ENCODE measurements around the gene EXOC6B.
"Not testable (repeated sequence)": the region's sequence is repeated elsewhere in the genome, so short reads cannot be mapped to it uniquely, and the experiment has no call there.

Gene EXOC6B

GRCh38 chr2:72661985-72662384 lies 163.8 kb downstream of the EXOC6B start:
- Histone ChIP-seq H4K20me1 (ENCODE audit: insufficient read depth, low read length) (no peaks in the 10 kb centered on the region), H2AFZ (ENCODE audit: low read length) (no peak overlapping the region), H3K9me2 (replicated peaks; ENCODE audit: insufficient read depth, low read length) (no peaks in the 10 kb centered on the region)

GRCh38 chr2:72649810-72650209 lies 176.0 kb downstream of the EXOC6B start:
- no peaks in the 10 kb centered on the region for H3K9me3 ChIP-seq (replicated peaks; ENCODE audit: insufficient read depth, low read length)
- H3K9ac ChIP-seq (ENCODE audit: low read length): no peak overlapping the region
- no peak overlapping the region for H2AFZ ChIP-seq (ENCODE audit: low read length)
- no peaks in the 10 kb centered on the region for H3K9me2 ChIP-seq (replicated peaks; ENCODE audit: insufficient read depth, low read length)
- H3K4me3 ChIP-seq (ENCODE audit: low read length): no peak overlapping the region
- H3K36me3 ChIP-seq (replicated peaks; ENCODE audit: insufficient read depth, low read length): no peaks in the 10 kb centered on the region
- no peaks in the 10 kb centered on the region for H3F3A ChIP-seq (ENCODE audit: insufficient read depth, low read length)
- TF ChIP-seq CTCF (IDR thresholded peaks at IDR 0.05; ENCODE audit: low read length) (no peak), EZH2phosphoT487 (IDR thresholded peaks at IDR 0.05; ENCODE audit: low read length) (no peak), EZH2 (optimal IDR thresholded peaks at IDR 0.05; ENCODE audit: low read depth, low read length) (no peak)
- H3K27ac ChIP-seq (ENCODE audit: low read length): no peak overlapping the region
- H3K4me2 ChIP-seq (ENCODE audit: low read depth, low read length): no peak overlapping the region
- no peaks in the 10 kb centered on the region for H3K4me1 ChIP-seq (ENCODE audit: low read length)
- H3K79me2 ChIP-seq (ENCODE audit: low read length): no peaks in the 10 kb centered on the region
- H4K20me1 ChIP-seq (ENCODE audit: insufficient read depth, low read length): no peaks in the 10 kb centered on the region
- no peak for DNase-seq
- H3K27me3 ChIP-seq (replicated peaks; ENCODE audit: insufficient read depth, low read length): no peaks in the 10 kb centered on the region

More at GRCh38 chr2:72661985-72662384, 163.8 kb downstream of the EXOC6B start:
- no peak for TF ChIP-seq CTCF (IDR thresholded peaks at IDR 0.05; ENCODE audit: low read length)
- TF ChIP-seq EZH2 (optimal IDR thresholded peaks at IDR 0.05; ENCODE audit: low read depth, low read length): no peak
- TF ChIP-seq EZH2phosphoT487 (IDR thresholded peaks at IDR 0.05; ENCODE audit: low read length): no peak
- DNase-seq: no peak
- H3F3A ChIP-seq (ENCODE audit: insufficient read depth, low read length): no peaks in the 10 kb centered on the region
- no peak overlapping the region for H3K4me3 ChIP-seq (ENCODE audit: low read length)
- 0 out of 2 replicates have a peak, but pooled peaks cover 3% of the 10 kb centered on the region for H3K4me1 ChIP-seq (ENCODE audit: low read length)
- H3K9me3 ChIP-seq (replicated peaks; ENCODE audit: insufficient read depth, low read length): no peaks in the 10 kb centered on the region
- H3K9ac ChIP-seq (ENCODE audit: low read length): no peak overlapping the region
- H3K27ac ChIP-seq (ENCODE audit: low read length): no peak overlapping the region
- no peaks in the 10 kb centered on the region for H3K27me3 ChIP-seq (replicated peaks; ENCODE audit: insufficient read depth, low read length)
- no peaks in the 10 kb centered on the region for H3K79me2 ChIP-seq (ENCODE audit: low read length)
- H3K4me2 ChIP-seq (ENCODE audit: low read depth, low read length): no peak overlapping the region
- no peaks in the 10 kb centered on the region for H3K36me3 ChIP-seq (replicated peaks; ENCODE audit: insufficient read depth, low read length)

- H3K4me3 ChIP-seq (ENCODE audit: low read length); H3K79me2 ChIP-seq (ENCODE audit: low read length); H3K36me3 ChIP-seq (replicated peaks; ENCODE audit: insufficient read depth, low read length); DNase-seq; H3K4me1 ChIP-seq (ENCODE audit: low read length); H3K9me2 ChIP-seq (replicated peaks; ENCODE audit: insufficient read depth, low read length); H2AFZ ChIP-seq (ENCODE audit: low read length); H4K20me1 ChIP-seq (ENCODE audit: insufficient read depth, low read length); H3K4me2 ChIP-seq (ENCODE audit: low read depth, low read length); H3K9me3 ChIP-seq (replicated peaks; ENCODE audit: insufficient read depth, low read length); H3F3A ChIP-seq (ENCODE audit: insufficient read depth, low read length); H3K27me3 ChIP-seq (replicated peaks; ENCODE audit: insufficient read depth, low read length); H3K9ac ChIP-seq (ENCODE audit: low read length); H3K27ac ChIP-seq (ENCODE audit: low read length): not testable (repeated sequence)
These were observed 184.6 kb downstream of the EXOC6B start for GRCh38 chr2:72641221-72641620.

- H3K36me3 ChIP-seq (replicated peaks; ENCODE audit: insufficient read depth, low read length): no peaks in the 10 kb centered on the region
- no peaks in the 10 kb centered on the region for H3K9me2 ChIP-seq (replicated peaks; ENCODE audit: insufficient read depth, low read length)
- H3F3A ChIP-seq (ENCODE audit: insufficient read depth, low read length): no peaks in the 10 kb centered on the region
- no peak overlapping the region for H3K27ac ChIP-seq (ENCODE audit: low read length)
- H2AFZ ChIP-seq (ENCODE audit: low read length): no peak overlapping the region
- H3K79me2 ChIP-seq (ENCODE audit: low read length): no peaks in the 10 kb centered on the region
- H3K4me2 ChIP-seq (ENCODE audit: low read depth, low read length): no peak overlapping the region
- no peaks in the 10 kb centered on the region for H3K27me3 ChIP-seq (replicated peaks; ENCODE audit: insufficient read depth, low read length)
- H3K4me3 ChIP-seq (ENCODE audit: low read length): no peak overlapping the region
- no peak for TF ChIP-seq CTCF (IDR thresholded peaks at IDR 0.05; ENCODE audit: low read length)
- TF ChIP-seq EZH2phosphoT487 (IDR thresholded peaks at IDR 0.05; ENCODE audit: low read length): no peak
- no peak for TF ChIP-seq EZH2 (optimal IDR thresholded peaks at IDR 0.05; ENCODE audit: low read depth, low read length)
- H3K4me1 ChIP-seq (ENCODE audit: low read length): no peaks in the 10 kb centered on the region
- H3K9me3 ChIP-seq (replicated peaks; ENCODE audit: insufficient read depth, low read length): no peaks in the 10 kb centered on the region
- no peaks in the 10 kb centered on the region for H4K20me1 ChIP-seq (ENCODE audit: insufficient read depth, low read length)
- H3K9ac ChIP-seq (ENCODE audit: low read length): no peak overlapping the region
- no peak for DNase-seq
These were observed 187.1 kb downstream of the EXOC6B start for GRCh38 chr2:72638600-72639211.

Measured in MM.1S (cell line).